Ascending aorta (tissue), 2 donors: ENCODE results near the gene ANGEL2. TPM values are rescaled to one million over a fixed set of nuclear protein-coding genes. Genes with fewer than 3 reads are reported as not detected.

Experiments
- DNase-seq, 2 donors: peaks; one replicate each; pipeline ENCODE4 v3.0.0-alpha.2; 2019; ENCODE audit warnings: low spot score in 2 of 2
- H3K27ac ChIP-seq, 2 donors: fragments of 200-600 bp; sonication (generic); one replicate each; pipeline ENCODE4 v1.5.1; 2016 to 2017; ENCODE audit warnings: mild to moderate bottlenecking in 1 of 2
- H3K27me3 ChIP-seq: fragments of 200-600 bp; sonication (generic); one replicate; pipeline ENCODE4 v1.5.1; 2017
- H3K36me3 ChIP-seq, 2 donors: fragments of 200-600 bp; sonication (generic); one replicate each; pipeline ENCODE4 v1.5.1; 2016
- H3K4me1 ChIP-seq, 2 donors: fragments of 200-600 bp; sonication (generic); one replicate each; pipeline ENCODE4 v1.5.1; 2016 to 2017; ENCODE audit warnings: mild to moderate bottlenecking in 1 of 2
- H3K4me3 ChIP-seq, 2 donors: fragments of 200-600 bp; sonication (generic); one replicate each; pipeline ENCODE4 v1.5.1; 2016 to 2017; ENCODE audit warnings: mild to moderate bottlenecking in 1 of 2
- H3K9me3 ChIP-seq, 2 donors: fragments of 200-600 bp; sonication (generic); one replicate each; pipeline ENCODE4 v1.5.1; 2016
- intact Hi-C: fragments of 100-400 bp; cut with DNase I; formaldehyde crosslinking; loops from one replicate; pipeline ENCODE4 v1.15.1; 2023
- total RNA-seq: library from RNA; depleted of rRNA; stranded (reverse); fragments of >200 nt; gene quantifications from one replicate; pipeline ENCODE4 v1.1.0, GENCODE V29; 2016
- TF ChIP-seq, protein P1 (sequence below), 3 experiments: fragments of 200-600 bp in 2 of 3; fragments of 450-650 bp in 1 of 3; sonication (generic) in 2 of 3; IDR thresholded peaks; one replicate each; pipeline ENCODE4 v1.5.1; 2016 to 2019; ENCODE audit warnings: antibody characterized with exemption in 3 of 3, mild to moderate bottlenecking in 1 of 3, moderate library complexity in 1 of 3

Gene ANGEL2
- total RNA-seq, 1 donor from 2014 or later = 36.7 TPM

GRCh38 chr1:212962509-212962908, 53.2 kb downstream of the ANGEL2 start:
- Histone ChIP-seq H3K36me3 (no peaks in the 10 kb centered on the region), H3K27ac (no peak overlapping the region), H3K4me3 (no peak overlapping the region), H3K4me1 (no peaks in the 10 kb centered on the region), H3K27me3 (no peaks in the 10 kb centered on the region), H3K9me3 (no peaks in the 10 kb centered on the region)
- intact Hi-C loops = no loop called here
- TF ChIP-seq, protein P1, sequence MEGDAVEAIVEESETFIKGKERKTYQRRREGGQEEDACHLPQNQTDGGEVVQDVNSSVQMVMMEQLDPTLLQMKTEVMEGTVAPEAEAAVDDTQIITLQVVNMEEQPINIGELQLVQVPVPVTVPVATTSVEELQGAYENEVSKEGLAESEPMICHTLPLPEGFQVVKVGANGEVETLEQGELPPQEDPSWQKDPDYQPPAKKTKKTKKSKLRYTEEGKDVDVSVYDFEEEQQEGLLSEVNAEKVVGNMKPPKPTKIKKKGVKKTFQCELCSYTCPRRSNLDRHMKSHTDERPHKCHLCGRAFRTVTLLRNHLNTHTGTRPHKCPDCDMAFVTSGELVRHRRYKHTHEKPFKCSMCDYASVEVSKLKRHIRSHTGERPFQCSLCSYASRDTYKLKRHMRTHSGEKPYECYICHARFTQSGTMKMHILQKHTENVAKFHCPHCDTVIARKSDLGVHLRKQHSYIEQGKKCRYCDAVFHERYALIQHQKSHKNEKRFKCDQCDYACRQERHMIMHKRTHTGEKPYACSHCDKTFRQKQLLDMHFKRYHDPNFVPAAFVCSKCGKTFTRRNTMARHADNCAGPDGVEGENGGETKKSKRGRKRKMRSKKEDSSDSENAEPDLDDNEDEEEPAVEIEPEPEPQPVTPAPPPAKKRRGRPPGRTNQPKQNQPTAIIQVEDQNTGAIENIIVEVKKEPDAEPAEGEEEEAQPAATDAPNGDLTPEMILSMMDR (IDR thresholded peaks at IDR 0.05) = no peak
- DNase-seq = no peak

GRCh38 chr1:212960932-212961331, 54.7 kb downstream of the ANGEL2 start:
- no peaks in the 10 kb centered on the region for H3K4me1 ChIP-seq
- H3K9me3 ChIP-seq = no peaks in the 10 kb centered on the region
- TF ChIP-seq, protein P1 (IDR thresholded peaks at IDR 0.05) = no peak
- no peaks in the 10 kb centered on the region for H3K36me3 ChIP-seq
- no peaks in the 10 kb centered on the region for H3K27me3 ChIP-seq
- H3K27ac ChIP-seq = no peak overlapping the region
- intact Hi-C loops = no loop called here
- H3K4me3 ChIP-seq = no peak overlapping the region
- DNase-seq = no peak

GRCh38 chr1:212959266-212960220, 56.1 kb downstream of the ANGEL2 start:
- Histone ChIP-seq H3K9me3 (no peaks in the 10 kb centered on the region), H3K4me1 (no peaks in the 10 kb centered on the region), H3K27ac (no peak overlapping the region), H3K27me3 (no peaks in the 10 kb centered on the region), H3K36me3 (no peaks in the 10 kb centered on the region), H3K4me3 (no peak overlapping the region)
- no peak for DNase-seq
- TF ChIP-seq, protein P1 (IDR thresholded peaks at IDR 0.05) = no peak
- intact Hi-C loops = no loop called here

DNA sequence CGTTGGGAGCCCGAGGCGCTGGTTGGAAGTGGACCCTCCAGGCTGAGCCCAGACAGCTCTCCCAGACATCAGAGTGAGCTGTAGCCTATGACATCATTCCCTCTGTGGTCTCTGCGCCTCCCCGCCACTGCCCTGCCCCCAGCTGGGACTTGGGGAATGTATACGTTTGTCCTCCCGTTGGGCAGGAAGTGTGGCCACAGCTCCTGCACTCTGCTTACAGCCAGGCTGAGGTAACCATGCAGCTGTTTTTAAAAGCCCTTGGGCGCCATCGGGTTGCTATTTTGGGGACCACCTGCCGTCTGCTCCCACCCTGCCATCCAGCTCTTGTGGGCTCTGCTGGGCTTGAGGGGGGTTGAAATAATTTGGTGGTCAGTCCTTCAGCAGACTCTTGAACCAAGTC, 57.5 kb downstream of the ANGEL2 start:
- Histone ChIP-seq H3K36me3 (no peaks in the 10 kb centered on the region), H3K4me1 (no peaks in the 10 kb centered on the region), H3K4me3 (no peak overlapping the region), H3K9me3 (no peaks in the 10 kb centered on the region), H3K27ac (no peak overlapping the region), H3K27me3 (no peaks in the 10 kb centered on the region)
- TF ChIP-seq, protein P1 (IDR thresholded peaks at IDR 0.05) = no peak
- intact Hi-C loops = no loop called here
- no peak for DNase-seq

- Histone ChIP-seq H3K27ac (no peak overlapping the region), H3K36me3 (no peaks in the 10 kb centered on the region), H3K9me3 (no peaks in the 10 kb centered on the region), H3K4me1 (no peaks in the 10 kb centered on the region), H3K27me3 (no peaks in the 10 kb centered on the region), H3K4me3 (no peak overlapping the region)
- intact Hi-C loops = no loop called here
- TF ChIP-seq, protein P1 (IDR thresholded peaks at IDR 0.05) = no peak
- no peak for DNase-seq
Observed at GRCh38 chr1:212957546-212957945, 58.1 kb downstream of the ANGEL2 start.
